Astrocyte (in vitro differentiated cells and primary cell): ENCODE data around the gene CYP27B1. TPM values are rescaled to one million over a fixed set of nuclear protein-coding genes. Genes with fewer than 3 reads are reported as not detected.
A peak's percentile ranks its signal among the peaks of the same experiment; 100 is the strongest.

Experiments
- DNase-seq: peaks from one replicate; pipeline ENCODE4 v3.0.0-alpha.2; 2010; ENCODE audit warnings: low read depth
- FAIRE-seq: peaks from 2 replicates; lab custom pipeline; 2011; peaks lifted over from hg19 to GRCh38; lab: Jason Lieb, UNC
- H2AFZ ChIP-seq: 2 replicates; pipeline ENCODE4 v1.6.0; 2012; ENCODE audit warnings: low read depth, low read length, inconsistent platforms
- H3K27ac ChIP-seq: 2 replicates; pipeline ENCODE4 v1.5.1; 2011; ENCODE audit warnings: low read depth, low read length, inconsistent platforms
- H3K27me3 ChIP-seq: 2 replicates; pipeline ENCODE4 v1.6.0; 2011; ENCODE audit warnings: low read length, inconsistent platforms; ENCODE audit not compliant: insufficient read depth
- H3K36me3 ChIP-seq: 2 replicates; pipeline ENCODE4 v1.5.1; 2011; ENCODE audit warnings: low read length, inconsistent platforms; ENCODE audit not compliant: insufficient read depth
- H3K4me1 ChIP-seq: 2 replicates; pipeline ENCODE4 v1.5.1; 2011; ENCODE audit warnings: low read length, inconsistent platforms; ENCODE audit not compliant: insufficient read depth
- H3K4me2 ChIP-seq: 2 replicates; pipeline ENCODE4 v1.6.0; 2012; ENCODE audit warnings: low read length, inconsistent platforms
- H3K4me3 ChIP-seq: 2 replicates; pipeline ENCODE4 v1.5.1; 2011; ENCODE audit warnings: low read depth, mild to moderate bottlenecking, low read length, inconsistent platforms; ENCODE audit not compliant: insufficient read depth
- H3K79me2 ChIP-seq: 2 replicates; pipeline ENCODE4 v1.6.0; 2012; ENCODE audit warnings: mild to moderate bottlenecking, low read length, inconsistent platforms; ENCODE audit not compliant: insufficient read depth
- H3K9ac ChIP-seq: 2 replicates; pipeline ENCODE4 v1.6.0; 2012; ENCODE audit warnings: mild to moderate bottlenecking, low read length, inconsistent platforms
- H3K9me3 ChIP-seq: 2 replicates; pipeline ENCODE4 v1.5.1; 2012; ENCODE audit warnings: low read depth, mild to moderate bottlenecking, low read length, inconsistent platforms; ENCODE audit not compliant: insufficient read depth
- H4K20me1 ChIP-seq: 2 replicates; pipeline ENCODE4 v1.6.0; 2012; ENCODE audit warnings: low read length, inconsistent platforms; ENCODE audit not compliant: insufficient read depth
- H3K27ac Mint-ChIP-seq: one replicate; pipeline ENCODE4 v1.8.0; 2021; ENCODE audit warnings: mild to moderate bottlenecking, mixed read lengths; ENCODE audit not compliant: unreplicated experiment
- H3K27me3 Mint-ChIP-seq: one replicate; pipeline ENCODE4 v1.8.0; 2021; ENCODE audit warnings: low read depth, mixed read lengths; ENCODE audit not compliant: unreplicated experiment
- H3K36me3 Mint-ChIP-seq: one replicate; pipeline ENCODE4 v1.8.0; 2021; ENCODE audit warnings: low read depth, mixed read lengths; ENCODE audit not compliant: unreplicated experiment
- H3K4me1 Mint-ChIP-seq: one replicate; pipeline ENCODE4 v1.8.0; 2021; ENCODE audit warnings: low read depth, mixed read lengths; ENCODE audit not compliant: unreplicated experiment
- H3K4me3 Mint-ChIP-seq: one replicate; pipeline ENCODE4 v1.8.0; 2021; ENCODE audit warnings: mild to moderate bottlenecking, moderate library complexity, mixed read lengths; ENCODE audit not compliant: unreplicated experiment
- H3K9me3 Mint-ChIP-seq: one replicate; pipeline ENCODE4 v1.8.0; 2021; ENCODE audit warnings: mild to moderate bottlenecking, mixed read lengths; ENCODE audit not compliant: unreplicated experiment
- EZH2 ChIP-seq: IDR thresholded peaks from 2 replicates; pipeline ENCODE4 v1.6.1; 2012; ENCODE audit warnings: mild to moderate bottlenecking, low read length, inconsistent platforms; ENCODE audit not compliant: insufficient read depth
- total RNA-seq: library from RNA; stranded (reverse); gene quantifications from 2 replicates; pipeline ENCODE4 v1.2.1, GENCODE V29; 2021
- TF ChIP-seq, protein P1 (sequence below): IDR thresholded peaks from 2 replicates; pipeline ENCODE4 v1.5.1; 2011; ENCODE audit warnings: low read depth, mild to moderate bottlenecking, inconsistent platforms, low read length, moderate library complexity; ENCODE audit not compliant: insufficient read depth

CYP27B1 gene
- total RNA-seq, 1 donor from 2014 or later = 1.5 TPM

GRCh38 chr12:57770734-57771133 lies 3.9 kb upstream of the CYP27B1 start:
- peak overlapping the region; percentile 76 for H3K4me3 Mint-ChIP-seq
- H3K79me2 ChIP-seq = peaks cover 16% of the 10 kb centered on the region
- peak overlapping the region; percentile 26 for H3K27ac Mint-ChIP-seq
- peak overlapping the region; percentile 95 for H3K4me2 ChIP-seq
- no peak overlapping the region for H2AFZ ChIP-seq
- peaks cover 11% of the 10 kb centered on the region for H3K4me1 Mint-ChIP-seq
- peaks cover 17% of the 10 kb centered on the region for H3K27me3 Mint-ChIP-seq
- peaks cover 13% of the 10 kb centered on the region for H3K27me3 ChIP-seq
- peaks cover 24% of the 10 kb centered on the region for H3K4me1 ChIP-seq
- no peak overlapping the region for H3K27ac ChIP-seq
- H3K9me3 Mint-ChIP-seq = no peaks in the 10 kb centered on the region
- DNase-seq (no peak), FAIRE-seq (no peak)
- H3K9me3 ChIP-seq = no peaks in the 10 kb centered on the region
- peak overlapping the region; percentile 97 for H3K9ac ChIP-seq
- H3K4me3 ChIP-seq = peak overlapping the region; percentile 85
- TF ChIP-seq EZH2 = no peak
- TF ChIP-seq, protein P1, sequence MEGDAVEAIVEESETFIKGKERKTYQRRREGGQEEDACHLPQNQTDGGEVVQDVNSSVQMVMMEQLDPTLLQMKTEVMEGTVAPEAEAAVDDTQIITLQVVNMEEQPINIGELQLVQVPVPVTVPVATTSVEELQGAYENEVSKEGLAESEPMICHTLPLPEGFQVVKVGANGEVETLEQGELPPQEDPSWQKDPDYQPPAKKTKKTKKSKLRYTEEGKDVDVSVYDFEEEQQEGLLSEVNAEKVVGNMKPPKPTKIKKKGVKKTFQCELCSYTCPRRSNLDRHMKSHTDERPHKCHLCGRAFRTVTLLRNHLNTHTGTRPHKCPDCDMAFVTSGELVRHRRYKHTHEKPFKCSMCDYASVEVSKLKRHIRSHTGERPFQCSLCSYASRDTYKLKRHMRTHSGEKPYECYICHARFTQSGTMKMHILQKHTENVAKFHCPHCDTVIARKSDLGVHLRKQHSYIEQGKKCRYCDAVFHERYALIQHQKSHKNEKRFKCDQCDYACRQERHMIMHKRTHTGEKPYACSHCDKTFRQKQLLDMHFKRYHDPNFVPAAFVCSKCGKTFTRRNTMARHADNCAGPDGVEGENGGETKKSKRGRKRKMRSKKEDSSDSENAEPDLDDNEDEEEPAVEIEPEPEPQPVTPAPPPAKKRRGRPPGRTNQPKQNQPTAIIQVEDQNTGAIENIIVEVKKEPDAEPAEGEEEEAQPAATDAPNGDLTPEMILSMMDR = no peak
- H3K36me3 ChIP-seq = peaks cover 2% of the 10 kb centered on the region
- H4K20me1 ChIP-seq = no peaks in the 10 kb centered on the region
- H3K36me3 Mint-ChIP-seq = peaks cover 16% of the 10 kb centered on the region

DNA sequence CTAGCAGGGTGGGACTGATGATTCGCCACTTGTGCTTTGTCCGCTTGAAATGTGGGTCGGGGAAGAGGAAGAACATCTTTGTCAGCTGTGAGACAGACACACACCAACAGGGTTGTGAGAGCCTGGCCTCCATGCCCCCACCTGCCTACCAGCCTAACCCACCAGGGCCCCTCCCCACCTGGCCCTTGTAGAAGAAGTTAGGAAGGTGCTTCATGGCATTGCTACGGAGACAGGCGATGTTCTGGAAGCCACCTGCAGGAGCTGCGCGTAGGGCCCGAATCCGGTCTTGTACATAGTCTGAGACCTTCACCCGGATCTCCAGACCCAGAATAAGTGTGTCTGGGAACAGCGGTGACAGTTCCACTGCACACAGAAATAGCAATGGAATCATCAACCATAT lies 2.7 kb upstream of the CYP27B1 start:
- DNase-seq = no peak
- H3K27ac Mint-ChIP-seq = no peak overlapping the region
- H3K27me3 ChIP-seq = peaks cover 24% of the 10 kb centered on the region
- peaks cover 28% of the 10 kb centered on the region for H3K27me3 Mint-ChIP-seq
- H3K36me3 ChIP-seq = no peaks in the 10 kb centered on the region
- no peak overlapping the region for H2AFZ ChIP-seq
- peak overlapping the region; percentile 58 for H3K4me3 Mint-ChIP-seq
- H3K79me2 ChIP-seq = peaks cover 16% of the 10 kb centered on the region
- no peak overlapping the region for H3K27ac ChIP-seq
- no peak overlapping the region for H3K9ac ChIP-seq
- H3K36me3 Mint-ChIP-seq = peaks cover 14% of the 10 kb centered on the region
- H3K9me3 Mint-ChIP-seq = no peaks in the 10 kb centered on the region
- H3K4me2 ChIP-seq = no peak overlapping the region
- TF ChIP-seq, protein P1 = no peak
- no peak for TF ChIP-seq EZH2
- H3K4me1 ChIP-seq = peaks cover 35% of the 10 kb centered on the region
- H3K4me3 ChIP-seq = no peak overlapping the region
- no peak for FAIRE-seq
- no peaks in the 10 kb centered on the region for H4K20me1 ChIP-seq
- H3K4me1 Mint-ChIP-seq = peaks cover 11% of the 10 kb centered on the region
- no peaks in the 10 kb centered on the region for H3K9me3 ChIP-seq

DNA sequence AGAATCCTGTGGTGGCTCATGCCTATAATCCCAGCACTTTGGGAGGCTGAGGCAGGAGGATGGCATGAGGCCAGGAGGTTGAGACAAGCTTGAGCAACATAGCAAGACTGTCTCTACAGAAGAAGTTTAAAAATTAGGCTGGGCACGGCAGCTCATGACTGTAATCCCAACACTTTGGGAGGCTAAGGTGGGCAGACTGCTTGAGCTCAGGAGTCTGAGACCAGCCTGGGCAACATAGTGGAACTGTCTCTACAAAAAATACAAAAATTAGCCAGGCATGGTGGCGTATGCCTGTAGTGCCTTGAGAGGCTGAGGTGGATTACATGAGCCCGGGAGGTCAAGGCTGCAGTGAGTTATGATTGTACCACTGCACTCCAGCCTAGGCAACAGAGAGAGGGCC lies 998 bp upstream of the CYP27B1 start:
- DNase-seq (no peak), FAIRE-seq (no peak)
- TF ChIP-seq EZH2 = no peak
- TF ChIP-seq, protein P1 = no peak
- H3K4me1 ChIP-seq = peaks cover 36% of the 10 kb centered on the region
- peaks cover 36% of the 10 kb centered on the region for H3K27me3 ChIP-seq
- H3K4me3 Mint-ChIP-seq = no peak overlapping the region
- H3K4me1 Mint-ChIP-seq = peaks cover 7% of the 10 kb centered on the region
- H3K27me3 Mint-ChIP-seq = peaks cover 45% of the 10 kb centered on the region
- H3K4me3 ChIP-seq = no peak overlapping the region
- H3K4me2 ChIP-seq = no peak overlapping the region
- H3K9me3 ChIP-seq = no peaks in the 10 kb centered on the region
- no peak overlapping the region for H3K27ac ChIP-seq
- peaks cover 14% of the 10 kb centered on the region for H3K36me3 Mint-ChIP-seq
- H3K36me3 ChIP-seq = no peaks in the 10 kb centered on the region
- H3K27ac Mint-ChIP-seq = no peak overlapping the region
- H2AFZ ChIP-seq = no peak overlapping the region
- no peaks in the 10 kb centered on the region for H3K9me3 Mint-ChIP-seq
- H4K20me1 ChIP-seq = no peaks in the 10 kb centered on the region
- H3K79me2 ChIP-seq = peaks cover 10% of the 10 kb centered on the region
- no peak overlapping the region for H3K9ac ChIP-seq
